ENCODE results near the gene PDE4A. TPM values are rescaled to one million over a fixed set of nuclear protein-coding genes. Genes with fewer than 3 reads are reported as not detected.
"Not testable (repeated sequence)": the region's sequence is repeated elsewhere in the genome, so short reads cannot be mapped to it uniquely, and the experiment has no call there.

The PDE4A gene
- 1.3 and 1.8 TPM in 2 replicates for total RNA-seq

DNA sequence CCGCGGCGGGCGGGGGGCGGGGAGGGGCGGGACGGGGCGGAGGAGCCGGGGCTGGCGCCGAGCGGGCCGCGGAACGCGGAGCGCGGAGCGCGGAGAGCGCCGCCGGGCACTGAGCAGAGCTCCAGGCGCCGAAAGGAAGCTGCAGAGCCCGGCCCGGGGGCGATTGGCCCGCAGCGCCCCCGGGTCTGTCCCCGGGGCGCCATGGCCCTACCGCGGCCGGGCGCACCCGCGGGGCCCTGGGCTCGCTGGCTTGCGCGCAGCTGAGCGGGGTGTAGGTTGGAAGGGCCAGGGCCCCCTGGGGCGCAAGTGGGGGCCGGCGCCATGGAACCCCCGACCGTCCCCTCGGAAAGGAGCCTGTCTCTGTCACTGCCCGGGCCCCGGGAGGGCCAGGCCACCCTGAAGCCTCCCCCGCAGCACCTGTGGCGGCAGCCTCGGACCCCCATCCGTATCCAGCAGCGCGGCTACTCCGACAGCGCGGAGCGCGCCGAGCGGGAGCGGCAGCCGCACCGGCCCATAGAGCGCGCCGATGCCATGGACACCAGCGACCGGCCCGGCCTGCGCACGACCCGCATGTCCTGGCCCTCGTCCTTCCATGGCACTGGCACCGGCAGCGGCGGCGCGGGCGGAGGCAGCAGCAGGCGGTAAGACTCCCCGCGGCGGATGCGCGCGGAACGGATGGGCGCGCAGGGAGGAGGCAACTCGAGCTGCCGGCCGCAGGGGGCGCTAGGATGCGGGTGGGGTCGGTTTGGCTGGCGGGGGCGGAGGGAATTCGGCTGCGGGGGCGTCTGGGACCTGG is at the start of gene PDE4A:
Gene PDE4A (plus strand): TSS at position 95 of the 796 bp plus-strand sequence. CDS start 227 bp downstream, at position 322.
- peak; percentile 61 to 63 for DNase-seq (ENCODE audit: low read depth in 2 of 2)

DNA sequence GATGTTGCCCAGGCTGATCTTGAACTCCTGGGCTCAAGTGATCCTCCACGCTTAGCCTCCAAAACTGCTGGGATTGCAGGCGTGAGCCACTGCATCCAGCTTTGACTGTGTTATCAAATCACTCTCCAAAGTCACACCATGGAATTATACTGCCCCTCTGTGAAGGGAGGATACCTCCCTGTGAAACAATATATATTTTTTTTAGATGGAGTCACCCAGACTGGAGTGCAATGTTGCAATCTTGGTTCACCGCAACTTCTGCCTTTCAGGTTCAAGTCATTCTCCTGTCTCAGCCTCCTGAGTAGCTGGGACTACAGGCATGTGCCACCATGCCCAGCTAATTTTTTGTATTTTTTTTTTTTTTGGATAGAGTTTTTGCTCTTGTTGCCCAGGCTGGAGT is 47.6 kb upstream of the PDE4A start:
- no peak for DNase-seq (ENCODE audit: low read depth in 2 of 2)

DNA sequence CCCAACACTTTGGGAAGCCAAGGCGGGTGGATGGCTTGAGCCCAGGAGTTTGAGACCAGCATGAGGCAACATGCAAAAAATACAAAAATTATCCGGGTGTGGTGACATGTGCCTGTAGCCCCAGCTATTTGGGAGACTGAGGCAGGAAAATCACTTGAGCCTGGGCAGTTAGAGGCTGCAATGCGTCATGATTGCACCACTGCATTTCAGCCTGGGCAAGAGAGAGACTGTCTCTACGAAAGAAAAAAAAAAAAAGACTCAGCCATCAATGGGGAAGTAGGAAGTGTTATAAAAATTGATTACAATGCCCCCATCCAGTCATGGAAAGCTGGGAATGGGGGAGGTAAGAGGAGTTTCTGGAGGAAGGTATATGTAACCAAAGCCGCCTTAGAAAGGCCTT is 45.4 kb upstream of the PDE4A start:
- no peak for DNase-seq (ENCODE audit: low read depth in 2 of 2)

DNA sequence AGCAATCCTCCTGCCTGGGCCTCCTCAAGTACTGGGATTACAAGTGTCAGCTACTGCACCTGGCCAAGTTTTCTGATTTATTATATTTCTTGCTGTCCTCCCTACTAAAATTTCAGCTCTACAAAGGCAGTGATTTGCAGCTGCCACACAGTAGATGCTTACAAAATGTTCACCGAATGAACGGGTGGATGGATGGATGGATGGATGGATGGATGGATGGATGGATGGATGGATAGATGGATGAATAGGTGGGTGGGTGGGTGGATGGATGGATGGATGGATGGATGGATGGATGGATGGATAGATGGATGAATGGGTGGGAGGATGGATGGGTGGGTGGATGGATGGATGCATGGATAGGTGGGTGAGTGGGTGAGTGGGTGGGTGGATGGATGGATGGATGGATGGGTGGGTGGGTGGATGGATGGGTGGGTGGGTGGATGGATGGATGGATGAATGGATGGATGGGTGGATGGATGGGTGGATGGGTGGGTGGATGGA is 43.1 kb upstream of the PDE4A start:
- not testable (repeated sequence) for DNase-seq (ENCODE audit: low read depth in 2 of 2)

DNA sequence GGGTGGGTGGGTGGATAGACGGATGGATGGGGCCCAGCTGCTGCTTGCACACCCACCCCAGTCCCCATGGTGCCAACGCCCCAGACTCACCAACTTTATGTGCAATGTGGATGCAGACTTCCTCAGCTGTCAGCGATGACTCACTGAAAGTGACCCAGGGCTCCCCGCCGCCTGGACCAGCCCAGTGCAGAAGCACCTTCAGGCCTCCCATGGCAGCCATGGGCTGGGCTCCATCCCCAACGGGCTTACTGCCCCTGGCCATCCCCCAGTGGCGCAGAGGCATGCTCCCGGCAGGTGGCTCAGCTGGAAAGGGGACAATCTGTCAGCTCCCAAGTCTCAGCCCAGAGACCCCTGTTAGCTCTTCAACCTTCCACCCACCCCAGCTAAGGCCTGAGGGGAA is 42.2 kb upstream of the PDE4A start:
- DNase-seq (ENCODE audit: low read depth in 2 of 2) = no peak

DNA sequence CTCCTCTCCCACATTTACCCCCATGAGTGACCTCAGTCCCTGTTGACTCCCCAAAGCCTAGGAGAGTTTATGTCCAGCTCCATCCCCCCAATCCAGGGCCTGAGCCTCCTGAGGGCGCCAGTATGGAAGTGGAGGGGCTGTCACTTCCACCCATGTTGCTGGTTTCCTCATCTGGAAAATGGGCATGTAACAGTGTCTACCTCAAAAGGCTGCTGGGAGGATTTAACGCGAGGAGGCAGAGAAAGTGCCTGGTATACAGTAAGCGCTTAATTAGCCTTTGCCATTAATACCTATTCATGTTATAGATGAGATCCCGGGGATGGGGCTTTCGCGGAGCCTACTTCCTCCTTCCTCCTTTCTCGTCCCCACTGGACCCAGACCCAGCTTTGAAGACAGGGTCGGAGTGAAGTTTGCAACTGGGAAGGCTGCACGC is 40.4 kb upstream of the PDE4A start:
- DNase-seq (ENCODE audit: low read depth in 2 of 2) = no peak

DNA sequence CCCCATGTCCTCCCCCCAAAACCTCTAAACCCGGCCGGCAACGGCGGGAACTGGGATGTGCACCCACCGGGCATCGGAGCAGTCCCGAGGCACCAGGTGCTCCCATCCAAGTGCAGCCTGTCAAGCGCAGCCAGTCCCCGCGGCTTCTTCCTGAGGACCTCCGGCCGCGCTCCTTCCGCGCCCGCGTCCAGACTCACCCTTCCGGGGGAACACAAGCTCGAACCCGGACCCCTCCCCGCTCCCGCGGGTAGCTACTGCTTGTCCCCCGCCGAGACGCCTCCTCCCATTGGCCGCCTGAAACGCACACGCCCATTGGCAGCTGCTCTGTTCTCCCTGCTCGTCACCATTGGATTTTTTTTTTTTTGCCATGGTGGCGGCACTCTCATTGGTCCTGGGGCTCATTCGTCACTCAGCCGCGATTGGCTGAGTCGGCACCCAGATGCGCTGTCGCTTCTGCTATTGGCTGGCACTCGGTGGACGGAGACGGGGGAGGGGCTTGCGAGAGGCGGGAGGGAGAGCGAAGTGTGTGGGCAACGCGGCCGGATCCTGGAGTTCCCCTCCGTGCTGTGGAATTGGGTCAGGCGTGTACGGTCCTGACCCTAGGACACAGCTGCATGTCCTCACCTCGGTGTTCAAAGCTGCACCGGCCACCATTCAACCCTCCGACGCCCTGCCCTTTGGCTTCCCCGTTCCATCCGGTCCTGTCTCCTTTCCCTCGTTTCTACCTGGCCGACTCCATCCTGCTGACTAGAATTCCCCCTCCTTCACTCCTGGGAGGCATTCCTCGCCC is 39.8 kb upstream of the PDE4A start, which contains the start of gene TYK2:
Gene TYK2 (minus strand): TSS at position 260 of the 790 bp plus-strand sequence. CDS start 2,166 bp downstream, outside the sequence.
- DNase-seq (ENCODE audit: low read depth in 2 of 2) = peak; percentile 99

DNA sequence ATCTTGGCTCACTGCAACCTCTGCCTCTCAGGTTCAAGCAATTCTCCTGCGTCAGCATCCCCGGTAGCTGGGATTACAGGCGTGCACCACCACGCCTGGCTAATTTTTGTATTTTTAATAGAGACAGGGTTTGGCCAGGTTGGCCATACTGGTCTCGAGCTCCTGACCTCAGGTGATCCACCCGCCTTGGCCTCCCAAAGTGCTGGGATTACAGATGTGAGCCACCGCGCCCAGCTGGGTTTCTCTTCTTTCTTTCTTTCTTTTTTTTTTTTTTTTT is 37.2 kb upstream of the PDE4A start:
- DNase-seq (ENCODE audit: low read depth in 2 of 2) = not testable (repeated sequence)

DNA sequence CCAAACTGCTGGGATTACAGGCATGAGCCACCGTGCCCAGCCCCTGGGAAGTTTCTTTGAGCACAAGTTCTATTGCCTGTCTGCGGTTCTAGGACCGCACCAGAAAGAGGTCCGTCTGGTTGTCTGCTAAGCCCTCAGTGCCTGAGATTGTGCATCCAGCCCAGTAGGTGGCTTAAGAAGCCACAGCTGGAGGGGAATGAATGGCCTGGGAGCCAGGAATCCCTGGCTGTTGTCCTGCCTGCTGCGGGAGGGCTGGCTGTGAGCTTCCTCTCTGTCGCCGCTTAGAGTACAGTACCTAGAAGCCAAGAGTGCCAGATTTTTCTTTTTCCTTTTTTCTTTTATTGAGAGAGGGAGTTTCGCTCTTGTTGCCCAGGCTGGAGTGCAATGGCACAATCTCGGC is 35.8 kb upstream of the PDE4A start:
- no peak for DNase-seq (ENCODE audit: low read depth in 2 of 2)

DNA sequence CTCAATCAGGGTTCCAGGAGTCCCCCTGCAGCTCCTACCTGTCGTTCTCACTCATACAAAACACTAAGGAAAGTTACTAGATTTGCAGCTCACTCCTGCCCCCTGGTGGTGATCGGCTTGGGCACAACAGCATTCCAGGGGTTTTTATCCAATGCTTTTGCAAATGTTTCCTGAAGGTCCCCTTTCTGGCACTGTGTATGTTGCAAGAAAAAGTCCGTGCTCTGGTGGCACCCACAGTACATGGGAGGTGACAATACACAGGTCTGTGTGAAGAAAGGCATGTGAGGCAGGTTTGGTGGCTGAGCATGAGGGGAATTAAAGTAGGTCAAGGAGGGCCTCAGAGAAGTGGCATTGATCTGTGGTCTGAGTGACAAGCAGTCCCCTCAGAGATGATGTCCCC is 31.4 kb upstream of the PDE4A start:
- peak; percentile 81 to 89 for DNase-seq (ENCODE audit: low read depth in 2 of 2)

DNA sequence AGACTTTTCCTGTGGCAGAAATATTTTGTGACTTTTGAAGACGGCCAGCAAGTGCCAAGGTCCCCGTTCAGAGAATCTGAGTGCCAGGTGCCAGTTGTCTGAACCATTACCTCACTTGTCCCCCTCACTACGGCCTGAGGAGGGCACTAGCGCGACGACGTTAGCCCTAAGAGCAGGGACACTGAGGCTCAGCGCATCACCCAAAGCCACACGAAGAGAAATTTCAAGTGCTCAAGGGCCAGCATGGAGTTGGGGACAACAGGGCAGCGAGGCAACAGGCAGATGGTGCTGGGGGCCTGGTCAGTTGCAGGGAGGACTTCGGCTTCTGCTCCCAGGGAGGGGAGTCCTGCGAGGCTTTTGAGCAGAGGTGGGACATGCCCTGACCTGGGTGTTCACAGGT is 30.5 kb upstream of the PDE4A start:
- DNase-seq (ENCODE audit: low read depth in 2 of 2) = peak; percentile 34 to 59

DNA sequence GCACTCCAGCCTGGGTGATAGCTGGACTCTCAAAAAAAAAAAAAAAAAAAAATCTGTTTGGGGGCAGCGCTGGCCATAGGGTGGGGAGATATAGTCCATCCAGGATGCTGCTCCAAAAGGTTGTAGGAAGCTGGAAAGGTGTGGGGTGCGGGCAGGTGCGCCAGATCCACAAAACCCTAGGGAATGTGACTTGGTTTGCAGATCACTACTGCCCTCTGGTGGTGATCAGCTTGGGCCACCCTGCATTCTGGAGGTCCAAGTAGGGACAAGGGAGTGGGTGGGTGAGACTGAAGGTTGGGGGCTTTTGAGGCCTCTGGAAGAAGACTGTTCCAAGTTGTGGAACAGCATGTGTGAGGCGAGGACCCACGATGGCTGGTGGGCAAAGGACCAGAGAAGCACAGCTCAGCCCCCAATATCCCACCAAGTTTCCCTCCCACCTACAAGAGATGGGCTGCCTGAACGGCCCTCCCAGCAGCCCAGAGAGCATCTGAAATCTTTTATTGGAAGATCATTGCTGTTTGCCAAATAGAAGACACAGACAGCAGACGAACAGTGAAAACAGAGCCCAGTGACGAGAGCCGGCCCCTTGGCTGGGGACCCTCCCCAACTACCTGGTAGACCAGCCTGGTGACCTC is 29.6 kb upstream of the PDE4A start:
- DNase-seq (ENCODE audit: low read depth in 2 of 2) = peak; percentile 81 to 89

DNA sequence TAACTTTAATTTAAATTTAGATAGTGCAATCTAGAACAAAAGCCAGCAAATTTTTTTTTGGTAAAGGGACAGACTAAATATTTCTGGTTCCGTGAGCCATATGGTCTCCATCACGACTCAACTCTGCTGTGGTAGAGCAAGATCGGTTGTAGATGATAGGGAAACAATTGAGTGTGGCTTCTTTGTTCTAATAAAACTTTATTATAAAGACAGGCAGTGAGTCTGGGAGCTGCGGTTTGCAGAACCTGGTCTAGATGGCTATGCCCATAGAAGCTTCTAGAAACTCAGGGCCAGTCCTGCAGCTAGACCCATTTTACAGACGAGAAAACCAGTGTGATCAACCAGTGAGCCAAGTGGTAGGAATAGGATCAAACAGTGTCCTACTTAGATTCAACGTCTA is 28.2 kb upstream of the PDE4A start:
- DNase-seq (ENCODE audit: low read depth in 2 of 2) = no peak

DNA sequence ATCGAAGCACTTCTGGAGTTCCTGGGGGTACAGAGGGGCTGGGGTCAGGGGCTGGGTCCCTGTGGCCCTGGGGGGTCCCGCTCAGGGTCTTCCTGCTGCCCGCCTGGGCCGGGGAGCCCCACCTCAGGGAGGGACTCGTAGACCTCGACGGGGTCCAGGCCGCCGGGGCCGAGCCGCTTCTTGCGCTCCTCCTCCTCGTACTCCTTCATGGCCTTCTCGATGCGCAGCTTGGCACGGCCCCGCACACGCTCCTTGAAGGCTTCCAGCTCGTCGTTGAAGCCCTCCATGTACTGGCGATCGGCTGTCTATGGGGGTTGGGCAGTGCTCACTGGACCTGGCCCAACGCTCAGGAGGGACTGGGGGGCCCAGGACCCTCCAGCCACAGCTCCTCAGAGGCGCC is 27.2 kb upstream of the PDE4A start:
- no peak for DNase-seq (ENCODE audit: low read depth in 2 of 2)

DNA sequence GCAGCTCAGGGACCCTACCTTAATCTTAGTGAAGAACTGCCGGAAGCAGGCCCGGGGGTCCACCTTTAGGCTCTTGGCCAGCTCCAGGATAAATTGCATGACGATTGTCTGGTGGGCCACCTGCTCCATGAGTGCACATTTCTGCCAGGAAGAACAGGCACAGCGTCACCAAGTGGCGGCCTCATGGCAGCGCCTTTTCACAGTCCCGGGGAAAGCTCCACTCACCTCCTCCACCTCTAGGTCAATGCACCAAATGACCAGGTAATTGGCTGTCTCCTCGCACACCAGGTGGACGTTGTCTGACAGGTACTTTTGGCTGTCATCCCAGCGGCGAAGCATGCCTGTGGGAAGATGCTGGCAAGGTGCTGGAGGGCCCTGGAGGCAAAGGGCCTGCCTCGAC is 25.3 kb upstream of the PDE4A start:
- DNase-seq (ENCODE audit: low read depth in 2 of 2) = no peak

DNA sequence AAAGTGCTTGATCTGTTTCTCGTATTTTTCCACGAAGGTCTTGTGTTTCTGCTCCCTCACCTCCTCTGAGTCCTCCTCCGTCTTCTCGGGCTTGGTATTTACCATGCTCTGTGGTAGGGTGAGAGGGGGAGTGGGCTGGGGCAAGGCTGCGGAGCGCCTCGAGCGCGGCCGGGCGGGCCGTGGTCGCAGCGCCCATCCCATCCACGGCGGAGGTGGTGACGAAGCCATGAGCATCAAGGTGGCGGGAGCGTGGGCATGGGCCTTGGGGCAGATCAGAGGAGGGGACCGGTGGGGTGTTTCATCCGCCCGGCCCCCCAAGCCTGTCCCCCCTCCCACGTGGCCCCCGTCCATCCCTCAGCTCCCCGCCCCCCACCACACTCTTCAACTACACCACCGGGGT is 24.9 kb upstream of the PDE4A start:
- DNase-seq (ENCODE audit: low read depth in 2 of 2) = no peak

DNA sequence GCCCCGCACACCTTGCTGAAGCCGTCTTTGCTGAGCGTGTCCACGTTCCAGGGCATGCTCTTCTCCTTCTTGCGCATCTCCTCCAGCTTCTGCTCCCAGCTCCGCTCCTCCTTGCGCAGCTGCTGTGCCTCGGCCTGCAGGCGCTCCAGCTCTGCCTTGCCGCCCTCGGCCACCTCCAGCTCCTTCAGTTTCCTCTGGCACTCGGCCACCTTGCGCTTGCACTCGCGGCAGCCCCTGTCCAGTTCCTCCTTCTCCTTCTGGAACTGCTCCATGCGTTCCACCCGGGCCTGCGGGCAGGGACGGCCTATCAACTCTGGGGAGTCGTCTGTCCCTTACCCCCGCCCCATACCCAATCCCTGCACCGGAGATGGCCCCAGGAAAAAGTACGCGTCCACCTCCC is 24.4 kb upstream of the PDE4A start:
- no peak for DNase-seq (ENCODE audit: low read depth in 2 of 2)

DNA sequence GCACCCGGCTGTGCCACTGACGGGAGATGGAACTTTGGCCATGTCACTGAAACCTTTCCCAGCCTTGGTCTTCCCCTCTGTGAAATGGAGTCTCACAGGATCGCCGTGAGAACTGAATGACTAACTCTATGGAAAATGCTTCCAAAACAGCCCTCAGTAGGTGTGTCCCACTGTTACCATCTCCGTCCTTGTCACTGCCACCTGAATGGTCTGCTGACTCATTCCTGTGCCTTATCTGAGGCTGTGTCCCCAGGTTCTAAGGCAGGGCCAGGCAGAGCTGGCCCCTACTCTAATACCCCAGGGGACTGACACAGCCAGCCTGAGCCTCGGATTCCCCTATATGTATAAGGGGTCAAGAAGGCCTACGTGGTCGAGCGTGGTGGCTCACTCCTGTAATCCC is 21.5 kb upstream of the PDE4A start:
- no peak for DNase-seq (ENCODE audit: low read depth in 2 of 2)

DNA sequence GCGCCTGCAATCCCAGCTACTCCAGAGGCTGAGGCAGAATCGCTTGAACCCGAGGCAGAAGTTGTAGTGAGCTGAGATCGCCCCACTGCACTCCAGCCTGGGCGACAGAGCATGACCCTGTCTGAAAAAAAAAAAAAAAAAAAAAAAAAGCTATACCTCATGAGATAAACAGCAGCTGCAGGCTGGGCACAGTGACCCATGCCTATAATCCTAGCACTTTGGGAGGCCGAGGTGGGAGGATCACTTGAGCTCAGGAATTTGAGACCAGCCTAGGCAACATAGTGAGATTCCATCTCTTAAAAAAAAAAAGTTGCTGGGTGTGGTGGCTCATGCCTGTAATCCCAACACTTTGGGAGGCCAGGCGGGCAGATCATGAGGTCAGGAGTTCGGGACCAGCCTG is 21.0 kb upstream of the PDE4A start:
- not testable (repeated sequence) for DNase-seq (ENCODE audit: low read depth in 2 of 2)

DNA sequence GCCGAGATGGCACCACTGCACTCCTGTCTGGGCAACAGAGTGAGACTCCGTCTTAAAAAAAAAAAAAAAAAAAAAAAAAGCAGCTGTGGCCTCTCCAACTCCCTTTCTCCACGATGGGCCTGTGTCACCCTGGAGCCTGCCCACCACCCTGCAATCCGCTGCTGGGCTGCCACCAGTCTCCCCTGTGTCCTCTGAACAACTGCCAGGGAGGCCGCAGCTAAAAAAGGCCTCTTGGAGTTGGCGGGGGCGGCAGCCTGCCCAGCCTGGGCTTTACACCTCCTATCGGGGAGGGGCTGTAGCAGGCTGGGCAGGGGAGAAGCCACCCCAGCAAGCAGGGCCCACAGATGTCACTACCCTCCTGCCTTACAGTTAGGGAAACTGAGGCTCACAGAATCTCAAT is 20.5 kb upstream of the PDE4A start:
- DNase-seq (ENCODE audit: low read depth in 2 of 2) = no peak

DNA sequence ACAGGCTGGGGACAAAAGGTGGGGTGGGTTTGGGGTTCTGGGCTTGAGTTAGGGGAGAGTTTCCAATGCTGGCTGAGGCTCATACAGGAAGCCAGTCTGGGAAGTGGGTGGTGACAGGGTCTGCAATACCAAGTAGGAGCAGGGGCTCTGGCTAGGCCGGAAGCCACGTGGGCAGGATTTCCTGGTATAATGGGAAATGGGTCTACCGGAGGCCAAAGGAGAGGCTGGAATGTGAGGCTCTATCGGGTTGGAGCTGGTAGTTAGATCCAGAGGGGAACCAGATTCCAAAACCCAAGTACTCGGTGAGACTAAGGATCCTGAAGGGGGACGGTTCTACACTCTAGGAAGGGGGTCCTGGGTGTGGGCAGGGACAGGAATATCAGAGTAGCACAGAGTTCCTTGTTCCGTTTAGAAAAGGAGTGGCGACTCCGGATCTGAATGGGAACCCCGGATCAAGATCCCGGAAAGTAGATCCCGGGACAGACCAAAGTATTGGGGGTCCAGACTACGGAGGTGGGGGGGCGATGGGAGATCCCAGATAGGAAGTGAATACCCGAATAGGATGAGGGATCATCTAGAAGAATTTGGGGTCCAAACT is 17.8 kb upstream of the PDE4A start:
- peak; percentile 76 to 91 for DNase-seq (ENCODE audit: low read depth in 2 of 2)
